GM18951 (cell line): ENCODE results near the gene EEPD1.
"Not testable (repeated sequence)": the region's sequence is repeated elsewhere in the genome, so short reads cannot be mapped to it uniquely, and the experiment has no call there.

Source experiments
- POLR2A ChIP-seq: IDR thresholded peaks from 4 replicates; pipeline ENCODE4 v1.6.1; 2011; ENCODE audit warnings: mild to moderate bottlenecking; ENCODE audit not compliant: insufficient read length, insufficient read depth; ENCODE audit errors: extremely low read depth
- in situ Hi-C: fragments of 300-500 bp; cut with MboI; formaldehyde crosslinking; loops from one replicate; pipeline ENCODE4 v1.12.0; 2022; ENCODE audit warnings: low sequenced_read_pairs, mixed read lengths, inconsistent platforms; ENCODE audit not compliant: unreplicated experiment

EEPD1 gene

DNA sequence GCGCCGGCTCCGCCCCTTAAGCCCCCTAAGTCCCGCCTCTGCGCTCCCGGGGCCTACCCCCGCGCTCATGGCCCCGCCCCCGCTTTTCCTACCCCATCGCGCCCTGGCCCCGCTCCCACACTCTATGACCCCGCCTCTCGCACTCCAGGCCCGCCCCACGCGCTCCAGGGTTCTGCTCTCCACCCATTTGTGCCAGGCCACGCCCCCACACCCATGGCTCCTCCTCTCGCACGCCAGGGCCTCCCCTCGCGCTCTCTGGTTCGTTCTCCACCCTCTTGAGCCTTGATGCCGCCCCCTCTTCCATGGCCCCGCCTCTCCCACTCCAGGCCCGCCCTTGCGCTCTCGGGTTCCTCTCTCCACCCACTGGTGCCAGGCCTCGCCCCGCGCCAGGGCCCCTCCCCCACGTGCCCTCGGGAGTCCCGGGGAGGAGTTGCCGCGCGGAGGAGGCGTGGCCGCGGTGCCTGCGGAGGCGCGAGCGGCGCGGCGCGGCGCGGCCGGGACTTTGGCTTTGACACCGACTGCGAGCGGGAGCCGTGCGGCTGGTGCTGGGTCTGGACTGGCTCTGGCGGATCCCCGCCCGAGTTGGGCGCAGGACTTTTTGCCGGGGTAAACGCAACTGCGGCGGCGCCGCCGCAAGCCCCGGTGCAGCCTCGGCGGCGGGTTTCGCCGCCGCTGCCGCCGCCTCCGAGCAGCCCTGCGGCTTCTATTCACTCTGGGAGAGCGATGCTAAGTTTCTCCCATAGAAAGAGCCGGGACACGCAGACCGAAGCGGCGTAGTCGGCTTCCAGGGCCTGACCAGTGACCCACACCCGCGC, at the start of gene EEPD1:
Gene EEPD1, plus strand, starts transcription at position 499 of the 815 bp plus-strand sequence. CDS start 1,071 bp downstream, outside the sequence.
- TF ChIP-seq POLR2A, result no peak
- in situ Hi-C loops, result no loop called here

DNA sequence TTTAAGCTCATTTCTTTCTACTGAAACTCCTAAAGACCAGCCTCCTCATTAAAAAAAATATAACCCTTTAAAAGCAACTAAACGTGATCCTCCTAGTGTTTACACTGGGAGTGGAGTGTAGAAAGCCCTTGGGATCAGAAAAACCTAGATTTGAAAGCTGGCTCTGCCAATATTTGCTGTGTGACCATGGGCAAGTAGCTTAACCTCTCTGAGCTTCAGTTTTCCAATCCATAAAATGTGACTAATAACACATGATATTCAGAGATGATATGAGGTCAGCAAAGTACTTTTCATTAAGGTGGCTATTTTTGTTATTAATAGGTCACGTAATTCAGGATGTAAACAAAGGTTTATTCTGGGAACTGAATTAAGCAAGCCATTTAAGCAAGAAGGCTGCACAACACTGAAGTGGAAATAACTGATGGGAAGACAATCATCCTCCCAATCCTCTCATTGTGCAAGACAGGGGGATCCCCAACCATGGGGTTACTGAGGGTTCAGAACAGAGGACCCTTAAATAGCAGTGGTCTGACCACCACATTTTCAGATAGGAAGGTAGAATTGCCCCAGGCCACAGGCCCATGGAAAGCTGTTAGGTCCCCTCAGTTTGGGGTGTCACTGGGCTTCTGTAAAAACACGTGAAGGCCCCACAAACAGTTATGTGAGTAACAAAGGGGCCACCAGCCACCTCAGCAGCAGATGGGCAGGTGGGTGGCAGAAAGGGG, 49.1 kb upstream of the EEPD1 start:
- TF ChIP-seq POLR2A, result no peak
- in situ Hi-C loops, result no loop called here

DNA sequence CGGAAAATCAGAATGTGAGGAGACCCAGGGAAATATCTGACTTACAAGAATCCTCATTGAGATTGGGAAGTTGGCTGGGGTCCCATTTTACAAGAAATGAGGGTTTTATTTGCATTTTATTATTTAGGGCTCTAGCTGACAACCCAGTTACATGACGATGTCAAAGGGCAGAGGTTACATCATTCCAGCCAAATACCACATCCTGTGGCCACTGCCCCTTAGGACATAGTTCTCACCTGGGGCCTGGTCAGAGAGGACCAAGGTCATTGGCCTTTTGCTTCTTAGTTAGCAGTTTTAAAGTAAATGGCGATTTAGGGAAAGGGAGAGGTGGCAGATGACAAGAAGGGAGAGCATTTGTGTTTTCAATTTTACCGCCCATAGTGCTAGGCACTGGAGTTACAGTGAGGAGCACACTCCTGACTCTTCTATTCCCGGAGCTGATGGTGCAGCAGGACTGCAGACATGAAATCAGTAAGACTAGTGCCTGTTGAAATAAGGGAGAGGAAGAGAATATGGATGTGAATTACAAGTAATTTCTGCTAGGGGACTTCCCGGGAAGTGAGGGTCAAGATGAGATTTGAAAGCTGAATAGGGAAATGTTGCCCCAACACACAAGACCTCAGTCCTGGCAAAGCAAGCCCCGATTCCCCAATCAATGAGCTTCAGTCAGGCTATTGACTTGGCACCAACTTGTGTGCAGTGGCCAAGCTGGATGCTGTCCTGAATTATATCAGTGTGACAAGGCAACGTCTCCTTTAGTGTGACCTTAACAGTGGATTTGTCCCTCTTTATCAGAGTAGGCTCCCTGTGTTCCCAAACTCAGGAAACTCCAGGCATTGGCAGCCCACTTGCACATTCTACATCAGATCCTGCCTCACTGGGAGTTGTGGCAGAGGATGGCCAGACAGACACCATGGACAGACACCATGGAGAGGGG, 45.8 kb upstream of the EEPD1 start:
- in situ Hi-C loops, result not testable (repeated sequence)

DNA sequence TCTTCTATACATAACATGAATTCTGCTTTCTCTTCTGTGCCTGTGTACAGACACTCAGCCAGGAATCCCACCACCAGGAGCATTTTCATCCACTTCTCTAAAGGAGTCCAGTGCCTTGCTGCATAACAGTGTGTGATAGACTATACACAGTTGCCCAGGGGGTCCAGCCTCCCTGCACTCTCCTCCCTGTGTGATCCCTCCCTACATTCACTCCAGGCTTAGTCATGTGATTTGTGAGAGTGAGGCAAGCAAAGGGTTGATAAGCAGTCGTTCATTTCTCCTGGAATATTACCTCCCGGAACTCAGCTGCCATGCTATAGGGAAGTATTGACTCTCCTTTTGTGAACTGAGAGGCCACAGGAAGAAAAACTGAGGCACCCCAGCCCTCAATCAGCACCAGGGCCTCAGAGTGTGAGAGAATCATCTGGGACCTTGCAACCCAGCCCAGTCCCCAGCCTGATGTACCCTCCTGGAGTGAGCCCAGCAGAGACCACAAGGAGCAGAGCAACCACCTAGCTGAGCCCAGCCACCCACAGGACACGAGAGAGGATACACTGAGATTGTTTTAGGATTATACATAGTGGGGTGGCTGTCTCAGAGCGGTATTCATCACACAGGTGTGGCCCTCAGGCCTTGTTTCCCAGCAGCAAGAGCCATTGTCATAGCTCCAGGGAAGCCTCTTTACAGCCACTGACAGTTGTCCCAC, 45.0 kb upstream of the EEPD1 start:
- TF ChIP-seq POLR2A, result no peak
- in situ Hi-C loops, result no loop called here

DNA sequence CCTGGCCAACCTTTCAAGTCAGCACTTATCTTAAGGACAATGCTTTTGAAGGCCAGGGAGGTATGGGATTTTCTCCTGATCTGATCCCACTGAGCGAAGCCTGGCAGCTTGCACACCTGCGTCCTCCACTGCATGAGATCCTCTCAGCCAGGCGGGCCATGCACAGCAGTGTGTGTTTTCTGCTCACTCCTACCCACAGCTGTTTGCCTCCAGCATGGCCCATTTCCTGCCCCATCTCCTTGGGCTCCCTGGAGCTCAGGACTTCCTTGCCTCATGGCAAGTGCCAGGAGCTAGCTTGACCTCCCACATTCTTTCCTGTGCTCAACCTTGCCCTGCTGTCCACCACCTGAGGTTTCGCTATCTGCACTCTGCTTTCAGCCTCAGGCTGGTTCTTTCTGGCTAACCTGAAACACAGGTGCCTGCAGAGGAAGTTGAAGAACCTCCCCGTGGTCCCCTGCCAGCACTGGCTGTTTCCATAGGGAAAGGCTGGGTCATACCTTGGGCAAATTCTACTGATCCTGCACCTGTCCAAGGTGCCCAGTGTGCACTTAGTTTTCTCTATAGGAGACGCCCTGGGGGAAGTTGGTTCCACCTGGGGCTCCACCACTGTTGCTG, 43.9 kb upstream of the EEPD1 start:
- TF ChIP-seq POLR2A, result no peak
- in situ Hi-C loops, result no loop called here

DNA sequence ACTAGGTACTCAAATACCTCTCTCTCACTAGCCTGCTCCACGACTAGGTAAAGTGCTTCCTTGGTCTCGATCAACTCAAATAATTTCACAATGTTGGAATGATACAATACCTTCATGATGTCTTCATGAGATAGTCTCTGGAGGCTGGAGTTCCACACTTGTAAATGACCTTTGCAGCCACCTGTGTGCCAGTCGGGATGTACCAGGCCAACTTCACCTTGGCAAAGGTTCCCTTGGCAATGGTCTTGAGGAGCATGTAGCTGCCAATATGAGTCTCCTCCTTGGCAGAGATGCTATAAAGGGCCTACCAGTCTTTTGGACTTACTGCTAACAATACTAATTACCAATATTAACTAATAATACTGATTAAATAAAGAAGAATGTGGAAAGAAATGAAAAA, 42.5 kb upstream of the EEPD1 start:
- TF ChIP-seq POLR2A, result no peak
- in situ Hi-C loops, result no loop called here

DNA sequence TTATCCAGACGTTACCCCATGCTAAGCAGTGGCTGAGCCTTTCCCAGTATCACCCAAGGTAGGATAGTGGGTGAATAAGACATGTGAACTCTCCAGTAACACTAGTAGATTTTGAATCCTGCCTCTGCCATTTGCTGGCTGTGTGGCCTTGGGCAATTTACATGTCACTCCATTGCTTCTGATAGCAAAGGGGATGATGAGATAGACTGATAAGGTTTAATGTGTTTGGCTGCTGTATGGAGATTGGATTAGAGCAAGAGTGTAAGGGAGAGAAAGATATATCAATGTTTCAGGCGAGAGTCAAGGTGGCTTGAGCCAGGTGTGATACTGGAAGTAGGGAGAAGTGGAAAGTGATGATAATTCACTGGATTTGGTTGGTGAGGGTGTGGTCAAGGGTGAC, 40.1 kb upstream of the EEPD1 start:
- in situ Hi-C loops, result no loop called here
- no peak for TF ChIP-seq POLR2A

DNA sequence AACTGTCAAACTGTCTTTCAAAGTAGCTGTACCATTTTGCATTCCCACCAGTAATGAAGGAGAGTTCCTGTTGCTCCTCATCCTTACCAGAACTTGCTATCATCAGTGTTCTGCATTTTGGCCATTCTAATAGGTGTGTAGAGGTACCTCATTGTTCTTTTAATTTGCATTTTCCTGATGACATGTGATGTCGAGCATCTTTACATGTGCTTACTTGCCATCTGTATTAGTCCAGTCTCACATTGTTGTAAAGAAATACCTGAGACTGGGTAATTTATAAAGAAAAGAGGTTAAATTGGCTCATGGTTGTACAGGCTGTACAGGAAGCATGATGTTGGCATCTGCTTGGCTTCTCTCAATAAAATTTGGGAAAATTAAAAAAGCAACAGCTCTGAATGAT, 38.7 kb upstream of the EEPD1 start:
- no peak for TF ChIP-seq POLR2A
- in situ Hi-C loops, result no loop called here

DNA sequence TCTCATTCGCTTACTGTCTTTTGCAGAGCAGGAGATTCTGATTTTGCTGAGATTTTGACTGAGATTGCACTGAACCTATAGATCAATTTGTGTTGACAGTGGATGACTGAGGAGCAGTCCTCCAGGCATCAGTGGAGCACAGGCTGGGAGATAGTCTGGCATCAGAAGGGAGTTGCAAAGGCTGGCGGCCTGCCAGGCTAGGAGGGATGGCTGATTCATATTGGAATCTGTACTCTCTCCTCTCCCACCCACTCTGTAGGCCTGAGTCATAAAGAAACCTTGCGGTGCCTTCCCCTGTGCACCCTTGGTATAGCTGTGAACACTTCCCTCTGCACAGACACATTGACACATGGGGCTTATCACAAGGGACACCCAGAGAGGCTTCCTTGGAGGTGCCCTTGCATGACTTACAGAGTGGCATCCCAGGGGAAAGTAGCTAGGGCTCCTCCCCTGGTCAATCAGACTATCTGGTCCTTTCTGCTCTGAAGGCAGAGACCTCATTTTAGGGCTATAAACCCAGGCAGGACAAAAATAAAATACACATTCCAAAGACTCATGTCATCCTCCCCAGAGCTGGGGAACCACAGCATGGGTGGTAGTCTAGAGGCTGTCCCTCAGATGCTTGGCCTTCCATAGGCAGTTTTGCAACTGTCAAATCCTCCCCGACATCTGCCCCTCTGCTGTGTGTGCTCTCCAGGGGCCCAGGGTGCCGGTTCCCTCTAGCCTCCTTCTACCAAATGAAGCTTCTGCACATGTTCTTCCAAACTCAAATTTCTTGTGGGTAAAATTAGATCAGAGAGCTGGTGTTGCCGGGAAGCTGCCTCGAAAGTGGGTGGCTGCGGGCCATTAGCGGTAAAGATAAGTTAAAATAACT, 37.4 kb upstream of the EEPD1 start:
- no peak for TF ChIP-seq POLR2A
- in situ Hi-C loops, result no loop called here

DNA sequence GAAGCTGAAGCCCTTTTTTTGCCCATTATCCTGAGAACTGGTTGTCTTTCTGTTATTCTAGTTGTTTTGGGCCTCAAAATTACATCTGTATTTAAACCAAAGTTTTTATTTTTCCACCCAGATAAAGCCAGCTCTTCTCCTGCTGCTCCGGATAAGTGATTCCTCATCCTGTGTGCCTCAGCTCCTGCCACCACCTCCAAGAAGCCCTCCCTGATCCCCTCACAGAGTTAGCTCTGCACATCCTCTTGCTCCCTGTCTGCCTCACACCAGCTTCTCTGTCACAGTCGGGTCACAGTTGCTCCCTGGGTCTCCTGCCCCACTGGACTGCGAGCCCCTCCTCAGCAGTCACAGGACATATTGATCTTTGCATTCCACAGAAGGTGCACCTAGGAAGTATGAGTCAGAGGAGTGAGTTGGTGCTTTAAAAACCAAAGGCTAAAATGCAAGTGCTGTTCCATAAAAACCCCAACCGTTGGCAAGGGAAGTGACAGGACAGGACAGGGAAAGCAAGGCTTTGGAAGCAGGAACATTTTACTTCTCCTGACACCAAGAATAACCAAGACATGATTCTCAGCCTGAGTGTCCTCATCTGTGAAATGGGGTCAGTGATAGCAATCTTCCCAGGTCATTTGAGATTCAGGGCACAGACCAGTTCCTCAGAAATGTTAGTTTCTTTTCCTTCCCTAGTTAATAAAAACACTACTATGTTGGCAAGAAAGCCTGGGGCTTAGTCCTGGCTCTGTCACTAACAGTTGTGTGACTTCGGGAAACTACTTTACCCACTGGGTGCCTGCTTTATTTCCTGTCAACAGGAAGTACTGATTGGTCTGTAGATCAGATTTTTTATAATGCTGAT, 36.5 kb upstream of the EEPD1 start:
- TF ChIP-seq POLR2A, result no peak
- in situ Hi-C loops, result no loop called here
